BJ (cell line): Measurements from ENCODE around the gene PABPC4L. TPM values are rescaled to one million over a fixed set of nuclear protein-coding genes. Genes with fewer than 3 reads are reported as not detected.
A peak's percentile ranks its signal among the peaks of the same experiment; 100 is the strongest.

Source experiments
- CTCF ChIA-PET: fragments of 350-600 bp; formaldehyde crosslinking; extraction: SDS; loops from one replicate; lab custom pipeline; 2021; ENCODE audit warnings: antibody characterized with exemption, inconsistent platforms; lab: Yijun Ruan, JAX
- POLR2A ChIA-PET: fragments of 300-600 bp; sonication (Branson Sonifier 250); formaldehyde crosslinking; extraction: SDS; loops from one replicate; lab custom pipeline; 2021; ENCODE audit warnings: antibody characterized with exemption; lab: Charles Lee
- DNase-seq: peaks from one replicate; pipeline ENCODE4 v3.0.0-alpha.2; 2011; ENCODE audit warnings: low read depth
- H3K27me3 ChIP-seq: 2 replicates; pipeline ENCODE4 v1.6.0; 2011; ENCODE audit warnings: low read length; ENCODE audit not compliant: control insufficient read depth, insufficient read depth
- H3K36me3 ChIP-seq: 2 replicates; pipeline ENCODE4 v1.5.1; 2011; ENCODE audit warnings: low read length; ENCODE audit not compliant: control insufficient read depth, insufficient read depth
- H3K4me3 ChIP-seq: 2 replicates; pipeline ENCODE4 v1.5.1; 2011; ENCODE audit warnings: low read depth, mild to moderate bottlenecking, control low read depth, low read length
- polyA minus RNA-seq: library from RNA; depleted of rRNA, polyadenylated mRNA; stranded (reverse); fragments of >200 nt; gene quantifications from 2 replicates; pipeline ENCODE4 v1.2.3, GENCODE V29; 2011; rRNA and poly(A)+ RNA removed
- polyA plus RNA-seq: library from polyadenylated mRNA; depleted of rRNA; stranded (reverse); fragments of >200 nt; gene quantifications from 2 replicates; pipeline ENCODE4 v1.2.3, GENCODE V29; 2011; rRNA removed
- TF ChIP-seq, protein P1 (sequence below): IDR thresholded peaks from 2 replicates; pipeline ENCODE4 v1.5.1; 2011; ENCODE audit warnings: low read depth, mild to moderate bottlenecking, control low read depth, inconsistent platforms, low read length, moderate library complexity; ENCODE audit not compliant: insufficient read depth

The PABPC4L gene
- polyA plus RNA-seq (2.5 and 3.8 TPM in 2 replicates), polyA minus RNA-seq (5.6 and 6.8 TPM in 2 replicates)

DNA sequence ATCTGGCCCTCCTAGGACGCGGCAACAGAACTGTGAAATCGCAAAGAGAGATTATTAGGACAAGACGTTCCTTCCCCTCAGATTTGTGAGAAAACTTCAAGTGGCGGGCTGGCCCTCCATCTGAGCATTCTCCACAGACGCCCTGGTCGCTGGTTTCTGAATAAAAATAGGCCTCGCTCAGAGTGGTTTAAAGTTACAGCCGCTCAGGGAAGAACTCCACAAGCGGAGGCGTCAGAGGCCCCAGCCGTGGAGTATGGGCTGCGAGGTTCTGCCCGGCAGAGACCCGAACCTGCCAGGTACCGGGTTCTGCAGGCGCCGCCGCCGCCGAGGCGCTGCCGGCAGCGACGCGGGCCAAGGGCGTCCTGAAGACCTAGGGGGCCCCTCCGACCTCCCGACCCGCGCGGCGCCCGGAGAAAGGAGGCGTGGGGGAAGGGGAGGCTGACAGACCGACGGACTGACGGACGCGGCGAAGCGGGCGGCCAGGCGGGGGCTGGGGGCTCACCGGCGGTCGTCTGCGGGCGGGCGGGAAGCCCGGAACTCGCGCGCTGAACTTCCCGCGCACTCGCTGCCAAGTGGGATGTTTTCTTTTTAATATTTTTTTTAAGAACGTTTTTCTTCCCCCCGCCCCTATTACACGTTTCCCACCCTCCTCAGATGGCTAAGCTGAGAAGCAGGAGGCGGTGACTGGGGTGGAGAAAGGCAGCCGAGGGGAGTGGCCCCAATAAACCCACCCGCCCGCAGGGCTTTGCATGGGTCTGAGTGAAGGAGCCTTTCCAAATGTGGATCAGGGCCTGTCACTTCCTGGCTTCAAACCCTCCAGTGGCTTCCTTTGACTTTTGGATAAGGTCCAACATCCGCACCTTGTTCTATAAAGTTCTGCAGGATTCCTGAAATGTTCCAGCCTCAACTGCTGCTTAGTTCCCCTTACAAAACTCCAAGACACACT, at the start of gene PABPC4L:
TSS of gene PABPC4L (minus strand) at position 574 of the 946 bp plus-strand sequence. CDS start 770 bp downstream, outside the sequence.
- peak within 1 kb of the TSS; percentile 56 for H3K4me3 ChIP-seq
- CTCF ChIA-PET, result no interaction called here
- TF ChIP-seq, protein P1, sequence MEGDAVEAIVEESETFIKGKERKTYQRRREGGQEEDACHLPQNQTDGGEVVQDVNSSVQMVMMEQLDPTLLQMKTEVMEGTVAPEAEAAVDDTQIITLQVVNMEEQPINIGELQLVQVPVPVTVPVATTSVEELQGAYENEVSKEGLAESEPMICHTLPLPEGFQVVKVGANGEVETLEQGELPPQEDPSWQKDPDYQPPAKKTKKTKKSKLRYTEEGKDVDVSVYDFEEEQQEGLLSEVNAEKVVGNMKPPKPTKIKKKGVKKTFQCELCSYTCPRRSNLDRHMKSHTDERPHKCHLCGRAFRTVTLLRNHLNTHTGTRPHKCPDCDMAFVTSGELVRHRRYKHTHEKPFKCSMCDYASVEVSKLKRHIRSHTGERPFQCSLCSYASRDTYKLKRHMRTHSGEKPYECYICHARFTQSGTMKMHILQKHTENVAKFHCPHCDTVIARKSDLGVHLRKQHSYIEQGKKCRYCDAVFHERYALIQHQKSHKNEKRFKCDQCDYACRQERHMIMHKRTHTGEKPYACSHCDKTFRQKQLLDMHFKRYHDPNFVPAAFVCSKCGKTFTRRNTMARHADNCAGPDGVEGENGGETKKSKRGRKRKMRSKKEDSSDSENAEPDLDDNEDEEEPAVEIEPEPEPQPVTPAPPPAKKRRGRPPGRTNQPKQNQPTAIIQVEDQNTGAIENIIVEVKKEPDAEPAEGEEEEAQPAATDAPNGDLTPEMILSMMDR, result no peak
- DNase-seq, result no peak
- H3K36me3 ChIP-seq, result no peaks in the 10 kb centered on the region
- POLR2A ChIA-PET, result interaction anchor here (0.6 to 0.7 kb wide), 2 partner anchors 25 to 128 kb away, joined by 3 read pairs; no protein-coding TSS in a partner anchor
- H3K27me3 ChIP-seq, result no peaks in the 10 kb centered on the region

DNA sequence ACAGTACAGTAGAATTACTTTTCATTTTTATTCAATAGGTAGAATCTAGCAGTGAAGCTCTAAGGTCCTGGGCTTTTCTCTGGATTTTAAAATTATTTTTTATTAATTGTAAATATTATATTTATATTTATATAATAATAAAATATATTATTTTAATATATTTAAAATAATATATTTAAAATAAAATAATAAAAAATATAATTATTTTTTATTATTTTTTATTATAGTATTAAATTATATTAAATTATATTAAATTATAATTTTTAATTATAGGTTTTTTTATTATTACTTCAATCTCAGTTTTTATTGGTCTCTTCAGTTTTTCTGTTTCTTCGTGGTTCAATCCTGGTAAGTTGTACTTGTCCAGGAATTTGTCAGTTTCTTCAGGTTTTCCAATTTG, 49.7 kb upstream of the PABPC4L start:
- no peak for DNase-seq
- Histone ChIP-seq H3K4me3 (no peak overlapping the region), H3K36me3 (no peaks in the 10 kb centered on the region), H3K27me3 (no peaks in the 10 kb centered on the region)
- ChIA-PET POLR2A (no interaction called here), CTCF (no interaction called here)
- TF ChIP-seq, protein P1, result no peak

DNA sequence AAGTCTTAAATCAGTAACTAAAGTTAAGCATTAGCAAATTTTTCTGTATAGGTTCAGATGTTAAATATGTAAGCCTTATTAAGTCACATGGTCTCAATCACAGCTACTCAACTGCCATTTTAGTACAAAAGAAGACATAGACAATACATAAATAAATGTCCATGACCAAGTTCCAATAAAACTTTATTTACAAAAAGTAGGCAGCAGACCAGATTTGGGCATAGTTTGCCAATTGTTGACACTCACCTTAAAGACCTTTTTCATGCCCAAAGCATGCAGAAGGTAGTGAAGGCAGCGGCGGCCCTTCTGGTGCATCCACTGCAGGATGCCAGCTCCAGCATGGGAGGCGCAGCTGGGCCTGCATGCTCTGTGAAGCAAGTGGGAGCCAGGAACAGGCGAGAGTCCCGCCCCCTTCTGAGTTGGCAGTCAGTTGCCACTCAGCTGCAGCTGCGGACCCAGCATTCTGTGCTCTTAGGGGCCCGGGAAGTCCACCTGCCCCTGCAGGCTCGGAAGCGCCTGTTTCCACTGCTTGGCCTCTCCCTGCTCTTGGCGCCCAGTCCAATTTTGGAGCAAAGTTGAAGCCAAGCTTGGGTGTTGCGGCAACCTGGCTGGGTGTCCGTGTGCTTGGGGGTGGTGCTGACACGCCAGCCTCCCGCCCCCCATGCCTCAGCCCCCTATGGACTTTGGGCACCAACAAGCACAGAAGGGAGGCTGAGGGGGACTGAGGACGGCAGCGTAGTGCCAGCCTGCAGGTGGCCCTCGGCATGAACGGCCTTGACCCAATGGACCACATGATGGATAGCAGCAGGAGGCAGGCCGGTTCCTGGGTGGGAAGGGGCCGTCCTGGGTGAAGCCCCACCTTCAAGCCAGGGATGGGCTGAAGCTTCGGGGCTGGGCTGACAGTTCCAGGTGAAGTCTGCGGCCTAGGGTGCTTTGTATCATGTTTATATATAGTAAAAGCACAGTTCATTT, 42.4 kb upstream of the PABPC4L start:
- Histone ChIP-seq H3K4me3 (no peak overlapping the region), H3K27me3 (no peaks in the 10 kb centered on the region), H3K36me3 (no peaks in the 10 kb centered on the region)
- DNase-seq, result no peak
- POLR2A ChIA-PET, result no interaction called here
- CTCF ChIA-PET, result no interaction called here
- TF ChIP-seq, protein P1, result no peak

DNA sequence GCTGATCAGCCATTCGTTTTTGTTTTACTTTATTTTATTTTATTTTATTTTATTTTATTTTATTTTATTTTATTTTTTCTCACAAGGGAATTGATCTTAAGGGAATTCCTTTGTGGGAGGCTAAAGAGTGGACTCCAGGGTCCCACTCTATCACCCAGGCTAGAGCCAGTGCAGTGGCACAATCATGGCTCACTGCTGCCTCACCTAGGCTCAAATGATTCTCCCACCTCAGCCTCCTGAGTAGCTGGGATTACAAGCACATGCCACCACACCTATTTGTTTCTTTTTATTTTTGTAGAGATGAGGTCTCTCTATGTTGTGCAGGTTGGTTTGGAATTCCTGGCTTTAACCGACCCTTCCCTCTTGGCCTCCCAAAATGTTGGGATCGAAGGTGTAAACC, 17.5 kb upstream of the PABPC4L start:
- no peaks in the 10 kb centered on the region for H3K27me3 ChIP-seq
- H3K36me3 ChIP-seq, result no peaks in the 10 kb centered on the region
- H3K4me3 ChIP-seq, result no peak overlapping the region
- TF ChIP-seq, protein P1, result no peak
- ChIA-PET CTCF (no interaction called here), POLR2A (no interaction called here)
- DNase-seq, result no peak

DNA sequence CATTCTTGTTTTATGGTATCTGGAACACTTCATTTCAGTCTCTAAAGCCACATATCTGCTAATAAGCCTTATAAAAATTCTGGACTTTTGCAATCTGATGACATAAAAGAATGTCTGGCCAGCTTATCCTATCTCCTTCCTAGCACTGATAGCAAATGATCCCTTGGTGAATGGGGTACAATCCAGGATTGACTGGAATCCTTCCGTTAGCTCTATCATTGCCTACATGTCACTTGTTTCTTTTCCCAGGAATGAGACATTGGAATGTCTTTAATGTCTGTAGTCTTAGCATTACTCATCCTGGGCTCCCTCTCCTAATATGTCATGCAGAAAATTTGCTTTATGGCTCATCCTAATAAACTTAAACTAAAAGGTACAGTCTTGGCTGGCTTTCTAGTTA, 14.8 kb upstream of the PABPC4L start:
- H3K4me3 ChIP-seq, result no peak overlapping the region
- H3K27me3 ChIP-seq, result no peaks in the 10 kb centered on the region
- CTCF ChIA-PET, result no interaction called here
- DNase-seq, result peak; percentile 82
- H3K36me3 ChIP-seq, result no peaks in the 10 kb centered on the region
- POLR2A ChIA-PET, result no interaction called here
- TF ChIP-seq, protein P1, result no peak
